Measurements from ENCODE around the gene B3GALT5.
"Not testable (repeated sequence)": the region's sequence is repeated elsewhere in the genome, so short reads cannot be mapped to it uniquely, and the experiment has no call there.

The B3GALT5 gene, protein sequence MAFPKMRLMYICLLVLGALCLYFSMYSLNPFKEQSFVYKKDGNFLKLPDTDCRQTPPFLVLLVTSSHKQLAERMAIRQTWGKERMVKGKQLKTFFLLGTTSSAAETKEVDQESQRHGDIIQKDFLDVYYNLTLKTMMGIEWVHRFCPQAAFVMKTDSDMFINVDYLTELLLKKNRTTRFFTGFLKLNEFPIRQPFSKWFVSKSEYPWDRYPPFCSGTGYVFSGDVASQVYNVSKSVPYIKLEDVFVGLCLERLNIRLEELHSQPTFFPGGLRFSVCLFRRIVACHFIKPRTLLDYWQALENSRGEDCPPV

DNA sequence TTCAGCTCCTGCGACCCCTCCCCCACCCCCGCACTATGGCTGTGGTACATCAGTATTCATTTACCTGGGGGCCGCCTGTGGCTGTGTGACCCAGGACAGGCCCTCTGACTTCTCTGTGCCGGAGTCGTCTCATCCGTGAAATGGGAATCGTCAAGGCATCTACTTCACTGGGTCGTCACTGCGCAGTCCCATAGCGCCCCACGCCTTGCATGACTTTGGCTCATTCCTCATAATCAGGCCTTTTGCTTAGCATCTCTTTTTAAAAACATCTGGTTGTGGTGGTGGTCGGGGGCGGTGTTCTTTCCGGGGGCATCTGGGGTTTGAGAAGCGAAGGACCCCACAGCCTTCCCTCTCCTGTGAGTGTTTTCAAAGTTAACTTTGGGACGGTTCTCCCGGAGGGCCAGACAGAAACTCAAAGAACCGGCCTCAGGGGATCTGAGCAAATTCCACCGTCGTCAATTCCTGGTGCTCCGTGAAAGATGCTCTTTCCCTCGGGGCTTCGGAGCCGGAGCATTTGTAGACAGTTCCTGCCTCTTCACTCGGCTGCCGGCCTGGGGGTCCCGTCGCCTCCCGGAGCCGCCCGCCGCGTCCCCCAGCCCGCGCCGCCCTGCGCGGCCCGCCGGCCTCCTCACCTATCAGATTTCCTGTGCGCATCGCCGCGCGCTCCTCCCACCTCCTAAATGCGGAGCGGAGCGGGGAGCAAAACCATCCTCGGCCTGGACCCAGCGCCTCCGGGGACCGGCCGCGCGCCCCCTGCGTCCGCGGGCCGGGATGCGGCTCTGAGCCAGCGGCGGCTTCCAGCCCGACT lies at the start of gene B3GALT5:
TSS of gene B3GALT5 (plus strand) at position 708 of the 808 bp plus-strand sequence. CDS start 47,620 bp downstream, outside the sequence.
- DNase-seq (ENCODE audit: low read depth in 4 of 4, low spot score in 1 of 4): no peak

DNA sequence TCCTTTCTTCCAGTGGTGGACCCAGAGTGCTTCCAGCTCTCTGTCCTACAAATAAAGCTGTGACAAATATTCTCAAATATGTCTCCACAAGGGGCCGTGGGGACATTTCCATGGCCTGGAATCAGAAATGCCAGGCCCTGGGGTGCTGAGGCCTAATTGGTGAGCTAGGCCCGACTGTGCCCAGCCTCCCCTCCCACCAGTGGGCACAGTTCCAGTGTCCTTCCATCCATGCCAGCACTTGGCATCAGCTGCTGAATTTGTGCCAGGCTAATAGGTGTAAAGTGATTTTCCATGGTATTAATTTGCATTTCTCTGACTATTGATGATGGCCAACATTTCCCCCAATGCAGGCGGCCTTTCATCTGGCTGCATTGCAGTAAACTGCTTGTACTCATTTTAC lies 48.5 kb upstream of the B3GALT5 start:
- no peak for DNase-seq (ENCODE audit: low read depth in 4 of 4, low spot score in 1 of 4)

DNA sequence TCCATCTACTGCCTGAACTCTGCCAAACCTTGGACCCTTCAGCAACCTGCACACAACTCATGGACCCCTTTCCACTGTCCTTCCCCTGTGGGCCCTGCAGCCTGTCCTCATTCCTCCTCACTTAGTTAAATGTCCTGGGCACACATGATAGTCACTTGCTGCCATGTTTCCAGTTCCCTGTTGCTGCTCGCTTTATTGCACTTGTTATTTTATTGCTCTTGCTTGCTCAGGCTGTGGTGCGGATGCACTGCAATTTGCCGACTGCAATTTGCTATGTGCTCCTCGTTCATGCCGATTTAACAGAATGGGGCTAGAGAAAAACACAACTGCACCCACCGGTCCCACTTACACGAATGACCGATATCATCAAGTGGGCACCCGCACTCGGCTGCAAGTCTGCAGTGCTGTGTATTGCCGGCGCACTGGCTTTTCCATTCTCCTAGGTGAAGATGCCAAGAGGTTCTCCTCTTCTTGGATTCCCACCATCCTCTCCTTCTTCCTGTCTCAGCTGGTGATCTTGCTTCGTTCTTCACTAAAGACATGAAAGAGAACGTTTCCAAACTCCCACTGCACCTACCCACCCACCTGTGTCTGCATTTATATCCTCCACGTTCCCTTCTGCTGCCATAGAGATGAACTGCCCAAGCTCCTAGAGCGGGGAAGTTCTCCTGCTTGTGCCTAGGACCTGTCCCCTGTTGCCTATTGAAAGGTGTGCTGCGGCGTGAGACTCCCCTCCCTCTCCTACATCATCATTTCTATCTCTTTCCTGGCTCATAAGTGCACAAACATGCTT lies 45.4 kb upstream of the B3GALT5 start:
- DNase-seq (ENCODE audit: low read depth in 4 of 4, low spot score in 1 of 4): no peak

DNA sequence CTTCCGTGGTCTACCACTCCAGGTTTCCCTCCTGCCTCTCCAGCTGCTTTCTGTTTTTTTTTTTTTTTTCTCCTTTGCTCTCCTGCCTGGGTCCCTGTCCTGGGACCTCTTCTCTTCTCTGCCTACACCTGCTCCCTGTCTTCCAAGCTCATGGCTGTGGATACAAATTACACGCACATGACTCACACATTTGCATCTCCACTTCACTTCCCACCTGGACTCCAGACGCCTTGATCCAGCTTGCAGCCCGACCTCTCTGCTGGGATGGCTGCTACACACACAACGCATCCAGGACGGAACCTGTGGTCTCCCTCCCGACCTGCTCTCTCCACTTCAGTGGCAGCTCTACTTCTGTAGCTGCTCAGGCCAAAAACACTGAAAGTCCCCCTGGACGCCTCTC lies 44.4 kb upstream of the B3GALT5 start:
- DNase-seq (ENCODE audit: low read depth in 4 of 4, low spot score in 1 of 4): no peak

DNA sequence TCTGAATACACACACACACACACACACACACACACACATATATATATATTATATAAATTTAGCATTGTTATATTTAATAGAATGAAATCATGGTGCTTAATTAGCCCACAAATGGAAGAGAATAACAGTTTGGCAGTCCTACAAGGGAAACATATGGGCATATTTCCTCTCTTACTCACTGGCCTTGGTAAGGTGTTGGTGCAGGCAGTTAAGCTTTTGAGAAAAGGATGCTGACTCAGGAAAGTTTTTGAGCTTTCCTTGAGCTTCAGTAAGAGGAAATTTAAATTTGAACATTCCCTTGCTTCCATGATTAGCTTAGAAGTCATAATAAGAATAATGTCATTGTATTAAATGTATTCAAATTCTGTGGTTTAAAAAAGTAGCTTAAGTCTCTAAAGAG lies 37.0 kb upstream of the B3GALT5 start:
- no peak for DNase-seq (ENCODE audit: low read depth in 4 of 4, low spot score in 1 of 4)

DNA sequence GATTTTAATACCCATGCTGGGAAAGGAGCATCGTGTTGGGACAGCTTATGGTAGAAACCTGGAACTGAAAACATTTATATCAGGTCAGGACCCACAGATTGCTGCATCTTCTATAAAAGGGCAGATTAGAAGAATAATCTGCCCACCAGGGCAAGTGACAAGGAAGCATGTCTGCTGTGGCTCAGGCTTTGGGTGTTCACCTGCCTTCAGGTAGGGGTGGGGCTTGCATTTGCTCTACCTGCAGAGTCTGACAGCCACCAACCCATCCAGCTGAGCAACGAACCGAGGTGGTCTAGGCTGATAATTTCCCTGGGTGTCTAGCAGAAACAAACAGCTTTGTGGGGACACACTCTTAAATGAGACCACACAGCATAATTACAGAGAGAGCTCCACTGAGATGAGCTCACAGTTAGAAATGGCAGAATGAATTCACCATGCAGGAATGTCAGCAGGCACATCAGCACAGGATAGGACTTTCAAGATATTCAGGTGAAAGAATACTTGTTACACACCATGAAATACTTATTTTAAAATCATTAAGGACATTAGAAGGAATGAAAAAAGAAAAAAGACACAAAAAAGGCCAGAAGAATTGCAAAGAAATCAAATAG lies 36.1 kb upstream of the B3GALT5 start:
- DNase-seq (ENCODE audit: low read depth in 4 of 4, low spot score in 1 of 4): no peak

DNA sequence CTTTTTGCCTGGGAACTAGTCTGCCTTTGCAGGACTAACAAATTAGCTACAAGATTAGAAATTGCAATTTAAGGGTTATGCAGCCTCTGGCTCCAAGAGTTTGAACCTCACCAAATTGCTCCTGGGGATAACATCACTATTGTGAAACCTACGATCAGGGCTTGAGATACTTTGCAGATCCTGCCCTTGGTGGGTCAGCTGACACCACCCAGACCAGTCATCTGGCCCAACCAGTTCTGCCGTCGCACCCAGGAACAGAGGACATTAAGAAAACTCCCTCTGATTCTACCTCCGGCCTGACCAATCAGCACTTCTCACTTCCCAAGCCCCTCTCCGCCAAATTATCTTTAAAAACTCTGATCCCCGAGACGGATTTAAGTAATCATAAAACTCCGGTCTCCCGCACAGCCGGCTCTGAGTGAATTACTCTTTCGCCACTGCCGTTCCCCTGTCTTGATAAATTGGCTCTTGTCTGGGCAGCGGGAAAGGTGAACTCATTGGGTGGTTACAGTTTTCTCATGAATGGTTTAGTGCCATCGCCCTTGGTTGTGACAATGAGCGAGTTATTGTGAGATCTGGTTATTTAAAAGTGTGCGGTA lies 32.9 kb upstream of the B3GALT5 start:
- DNase-seq (ENCODE audit: low read depth in 4 of 4, low spot score in 1 of 4): no peak

DNA sequence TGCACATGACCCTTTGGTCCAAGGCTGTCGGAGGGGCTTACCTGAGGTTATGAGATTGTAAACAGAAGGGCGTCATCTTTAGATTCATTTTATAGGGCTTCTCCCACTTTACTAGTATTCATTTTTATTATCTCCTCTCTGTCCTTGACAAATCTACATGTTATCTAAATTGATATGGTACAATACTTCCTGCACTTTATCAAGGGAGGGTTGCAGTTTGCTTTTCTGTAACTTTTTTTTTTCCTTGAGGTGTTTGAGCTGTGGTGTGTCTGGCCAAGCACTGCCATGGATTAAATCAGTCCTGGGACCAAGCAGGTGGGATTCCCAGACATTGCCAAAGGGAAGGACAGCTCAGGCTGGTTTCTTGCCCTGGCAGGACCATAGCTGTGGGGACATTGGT lies 32.0 kb upstream of the B3GALT5 start:
- DNase-seq (ENCODE audit: low read depth in 4 of 4, low spot score in 1 of 4): no peak

DNA sequence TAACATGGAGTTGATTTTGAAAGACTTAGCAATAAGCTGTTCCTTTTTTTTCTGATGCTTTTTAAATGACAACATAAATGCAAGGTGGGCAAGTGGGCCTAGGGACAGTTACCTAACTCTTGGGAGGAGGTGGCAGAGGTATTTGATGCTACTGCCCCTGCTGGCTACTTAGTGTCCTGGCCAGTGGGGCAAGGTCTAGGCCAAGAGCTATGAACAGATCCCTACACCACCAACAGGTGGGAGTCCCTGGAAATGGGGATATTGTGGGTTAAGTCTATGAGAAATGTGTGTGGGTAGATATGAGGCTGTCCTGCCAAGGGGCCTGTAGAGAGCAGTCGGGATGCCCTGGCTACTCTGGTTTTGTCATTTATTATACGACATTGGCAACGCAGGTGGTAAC lies 31.3 kb upstream of the B3GALT5 start:
- DNase-seq (ENCODE audit: low read depth in 4 of 4, low spot score in 1 of 4): no peak

DNA sequence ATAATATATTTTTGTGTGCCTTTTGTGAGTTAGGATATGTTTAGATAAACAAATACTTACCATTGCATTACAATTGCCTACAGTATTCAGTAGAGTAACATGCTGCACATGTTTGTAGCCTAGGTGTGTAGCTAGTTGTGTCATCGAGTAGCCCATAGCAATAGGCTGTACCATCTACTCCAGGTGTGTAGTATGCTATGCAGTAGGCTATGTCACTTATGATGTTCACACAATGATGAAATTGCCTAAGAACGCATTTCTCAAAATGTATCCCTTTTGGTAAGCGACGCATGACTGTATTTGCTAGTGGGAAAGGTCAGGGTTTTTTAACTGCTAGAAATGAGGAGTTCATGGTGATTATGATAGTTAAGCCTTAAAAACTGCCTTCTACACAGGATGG lies 30.0 kb upstream of the B3GALT5 start:
- no peak for DNase-seq (ENCODE audit: low read depth in 4 of 4, low spot score in 1 of 4)

DNA sequence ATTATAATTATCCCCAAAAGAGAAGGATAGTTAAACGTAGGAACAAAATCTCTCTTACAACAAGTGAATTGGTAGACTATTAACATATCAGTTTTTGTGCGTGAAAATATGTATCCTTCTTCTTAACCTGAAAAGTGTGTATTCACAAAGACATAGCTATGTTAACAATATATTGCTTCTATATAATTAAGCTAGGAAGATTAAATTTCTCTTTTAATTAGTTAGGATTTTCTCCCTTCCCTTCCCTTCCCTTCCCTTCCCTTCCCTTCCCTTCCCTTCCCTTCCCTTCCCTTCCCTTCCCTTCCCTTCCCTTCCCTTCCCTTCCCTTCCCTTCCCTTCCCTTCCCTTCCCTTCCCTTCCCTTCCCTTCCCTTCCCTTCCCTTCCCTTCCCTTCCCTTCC lies 29.2 kb upstream of the B3GALT5 start:
- DNase-seq (ENCODE audit: low read depth in 4 of 4, low spot score in 1 of 4): not testable (repeated sequence)

DNA sequence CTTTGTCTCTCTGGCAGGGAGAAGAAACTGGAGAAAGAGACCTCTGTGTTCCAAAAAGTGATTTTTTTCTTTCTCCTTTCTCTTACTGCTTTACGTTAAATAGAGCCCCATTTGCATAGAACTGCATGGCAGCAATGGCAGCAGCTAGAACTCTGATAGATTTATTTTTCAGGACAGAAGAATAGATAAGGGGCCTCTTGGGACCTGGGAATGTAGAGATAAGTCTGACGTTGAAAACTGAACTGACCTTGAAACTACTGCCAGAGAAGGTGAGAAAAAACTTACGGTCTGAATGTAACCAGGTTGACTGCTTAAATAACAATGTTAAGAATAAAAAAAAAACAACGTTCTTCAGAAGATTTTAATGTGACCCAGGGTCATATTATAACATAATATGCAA lies 25.4 kb upstream of the B3GALT5 start:
- DNase-seq (ENCODE audit: low read depth in 4 of 4, low spot score in 1 of 4): no peak

DNA sequence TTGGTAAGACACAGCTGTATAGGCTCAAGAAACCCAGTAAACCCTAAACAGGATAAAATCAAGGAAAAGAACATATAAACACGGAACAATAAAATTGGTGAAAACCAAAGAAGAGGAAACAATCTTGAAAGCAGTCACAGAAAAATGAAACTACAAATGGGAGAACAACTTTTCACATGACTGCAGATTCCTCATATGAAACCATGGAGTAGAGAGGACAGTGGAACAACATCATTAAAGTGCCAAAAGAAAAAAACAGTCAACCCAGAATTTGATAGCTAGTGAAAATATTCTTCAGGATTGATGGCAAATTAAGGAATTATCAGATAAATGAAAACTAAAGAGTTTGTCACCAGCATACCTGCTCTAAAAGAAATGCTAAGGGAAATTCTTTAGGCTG lies 23.9 kb upstream of the B3GALT5 start:
- DNase-seq (ENCODE audit: low read depth in 4 of 4, low spot score in 1 of 4): no peak

DNA sequence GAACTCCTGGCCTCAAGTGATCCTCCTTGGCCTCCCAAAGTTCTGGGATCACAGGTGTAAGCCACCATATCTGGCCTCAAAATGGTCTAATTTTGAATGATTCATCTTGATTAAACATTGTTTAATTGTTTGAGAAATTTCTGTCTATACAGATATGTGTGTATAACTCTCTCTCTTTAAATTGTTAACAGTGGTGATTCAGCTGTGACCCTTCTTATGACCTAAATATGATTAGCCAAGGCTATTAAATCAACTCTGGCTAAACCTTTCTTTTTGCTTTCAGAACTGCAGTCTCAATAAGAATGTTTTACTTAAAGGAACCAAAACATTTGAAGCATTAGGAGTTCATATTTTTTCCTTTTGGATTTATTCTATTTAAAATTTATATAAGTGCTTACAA lies 19.2 kb upstream of the B3GALT5 start:
- DNase-seq (ENCODE audit: low read depth in 4 of 4, low spot score in 1 of 4): no peak

DNA sequence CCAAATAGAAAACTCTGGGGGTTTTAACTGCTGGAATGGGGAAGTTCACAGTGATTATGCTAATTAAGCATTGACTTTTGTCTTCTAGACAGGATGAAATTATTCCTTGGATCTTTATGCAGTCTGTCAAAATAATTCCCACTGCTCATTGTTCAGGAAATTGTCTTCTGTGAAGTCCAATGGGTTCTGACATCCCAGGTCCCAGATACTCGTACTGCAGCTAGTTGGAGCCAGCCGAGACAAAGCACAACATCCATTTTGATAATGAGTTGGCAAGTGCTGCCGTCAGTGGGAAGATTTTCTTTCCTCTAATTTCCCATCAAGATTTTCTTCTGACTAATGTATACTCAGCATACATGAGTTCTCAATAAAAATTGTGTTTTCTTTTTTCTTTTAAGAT lies 17.3 kb upstream of the B3GALT5 start:
- no peak for DNase-seq (ENCODE audit: low read depth in 4 of 4, low spot score in 1 of 4)

DNA sequence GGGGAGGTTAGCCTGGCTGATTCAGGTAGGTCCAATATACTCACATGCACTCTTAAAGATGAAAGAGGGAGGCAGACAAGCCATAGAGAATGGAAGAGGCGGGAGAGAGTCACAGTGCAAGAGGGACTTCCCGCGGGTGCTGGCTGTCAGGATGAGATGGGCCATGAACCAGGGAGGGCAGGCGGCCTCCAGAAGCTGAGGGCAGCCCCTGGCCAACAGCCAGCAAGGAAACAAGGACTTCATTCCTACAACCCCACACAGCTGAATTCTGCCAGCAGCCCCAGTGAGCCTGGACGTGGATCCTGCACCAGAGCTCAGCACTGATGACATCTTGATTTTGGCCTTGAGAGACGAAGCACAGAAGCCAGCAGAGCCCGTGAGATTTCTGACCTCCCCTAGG lies 15.1 kb upstream of the B3GALT5 start:
- no peak for DNase-seq (ENCODE audit: low read depth in 4 of 4, low spot score in 1 of 4)

DNA sequence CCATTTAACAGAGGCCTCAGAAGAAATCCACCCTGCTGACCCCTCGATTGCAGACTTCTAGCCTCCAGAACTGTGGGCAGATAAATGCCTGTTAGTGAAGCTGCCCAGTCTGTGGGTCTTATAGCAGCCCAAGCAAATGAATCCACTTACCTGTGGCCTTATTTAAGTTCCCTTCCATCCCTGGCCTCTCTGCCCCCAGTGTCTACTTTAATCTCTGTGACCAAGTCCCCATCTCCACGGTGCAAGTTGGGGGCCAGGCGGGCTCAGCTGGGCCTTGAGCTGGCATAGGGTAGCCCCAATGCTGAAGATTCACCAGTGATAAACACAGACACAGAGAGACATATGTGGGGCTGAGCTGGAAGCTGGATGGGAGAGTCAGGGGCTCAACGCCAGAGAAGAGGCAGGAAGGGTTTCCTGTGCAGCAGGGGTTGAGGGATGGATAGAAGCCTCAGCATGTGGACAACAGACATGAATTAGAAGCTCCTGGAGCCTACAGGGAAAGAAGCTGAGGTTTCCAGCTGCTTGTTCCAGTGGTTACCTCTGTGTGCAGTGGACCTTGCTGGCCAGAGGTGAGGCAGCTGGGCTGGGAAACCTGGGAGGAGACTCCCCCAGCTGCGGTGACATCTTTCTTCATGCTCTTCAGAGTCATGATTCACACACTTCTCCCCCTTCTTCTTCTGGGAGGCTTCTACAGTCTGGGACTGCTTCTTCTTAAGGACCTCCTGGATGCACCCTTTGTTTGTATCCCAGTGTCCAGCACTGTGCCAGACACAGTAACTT lies 13.4 kb upstream of the B3GALT5 start:
- no peak for DNase-seq (ENCODE audit: low read depth in 4 of 4, low spot score in 1 of 4)

DNA sequence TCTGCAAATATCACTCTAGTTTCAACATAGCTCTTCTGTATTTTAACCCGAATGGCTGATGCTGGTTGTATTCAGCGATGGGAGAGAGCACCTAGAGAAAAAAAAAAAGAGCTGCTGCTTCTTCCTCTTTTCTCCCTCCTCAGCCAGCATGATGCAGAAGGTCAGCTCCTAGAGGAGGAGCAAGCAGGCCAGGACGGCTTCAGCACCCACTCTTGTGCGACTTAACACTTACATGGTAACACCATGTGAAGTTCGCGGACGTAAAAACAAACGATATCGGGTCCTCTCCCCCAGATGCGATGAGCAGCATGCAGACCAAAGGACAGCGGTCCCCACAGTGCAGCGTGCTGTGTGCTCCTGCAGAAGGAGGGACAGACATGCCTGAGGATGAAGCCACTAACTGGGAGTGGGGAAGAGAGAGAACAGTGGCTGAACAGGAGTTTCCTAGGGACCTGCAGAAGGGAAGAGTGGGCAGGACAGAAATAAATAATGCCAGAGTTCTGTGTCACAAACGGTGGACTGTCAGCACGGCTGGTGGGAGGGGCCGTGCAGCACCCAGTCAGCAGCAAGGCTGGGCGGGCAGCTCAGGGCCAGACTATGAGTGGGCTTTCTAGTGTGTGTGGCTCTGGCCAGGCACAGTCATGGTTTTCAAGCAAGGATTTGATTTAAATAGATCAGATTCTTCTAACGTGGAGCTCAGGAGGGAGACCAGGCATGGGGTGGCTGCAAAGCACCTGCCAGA lies 11.4 kb upstream of the B3GALT5 start:
- no peak for DNase-seq (ENCODE audit: low read depth in 4 of 4, low spot score in 1 of 4)

DNA sequence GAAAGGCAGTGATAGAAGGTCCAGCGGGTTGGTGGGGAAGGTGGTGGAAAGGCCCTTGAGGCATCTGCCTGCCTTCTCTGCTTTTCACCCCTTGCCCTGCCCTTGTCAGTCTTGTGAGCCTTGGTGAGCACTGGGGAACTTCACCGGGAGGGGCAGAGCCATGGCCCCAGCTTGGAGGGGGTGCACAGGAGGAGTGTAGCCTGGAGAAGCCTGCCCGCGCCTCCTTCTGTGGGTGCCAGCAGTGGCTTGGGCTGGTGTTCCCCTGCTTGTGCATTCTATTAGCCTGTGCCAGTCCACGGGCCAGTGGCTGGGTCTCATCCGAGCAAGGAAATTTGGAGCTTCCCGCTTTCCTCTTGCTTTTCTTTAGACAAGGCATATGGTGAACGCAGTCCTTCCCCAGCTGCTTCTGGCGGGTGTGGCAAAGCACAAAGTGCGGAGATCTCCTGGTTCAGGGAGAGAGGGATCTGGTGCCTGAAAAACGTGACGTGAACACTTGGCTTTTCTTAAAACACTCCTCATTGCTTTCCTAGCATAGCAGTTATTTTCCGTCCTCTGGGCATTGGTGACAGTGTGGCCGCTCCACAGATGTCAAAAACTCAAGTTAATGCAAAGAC lies 10.6 kb upstream of the B3GALT5 start:
- no peak for DNase-seq (ENCODE audit: low read depth in 4 of 4, low spot score in 1 of 4)
